Thyroid gland (tissue), 4 donors: Measurements from ENCODE around the gene BCAS3. TPM values are rescaled to one million over a fixed set of nuclear protein-coding genes. Genes with fewer than 3 reads are reported as not detected.
"Not testable (repeated sequence)": the region's sequence is repeated elsewhere in the genome, so short reads cannot be mapped to it uniquely, and the experiment has no call there.

Source experiments
- DNase-seq, 2 donors: peaks; one replicate each; pipeline ENCODE4 v3.0.0-alpha.2; 2019
- H3K27ac ChIP-seq, 3 donors: fragments of 200-600 bp; sonication (generic); 1 replicate in 2 of 3; 2 replicates in 1 of 3; pipeline ENCODE4 v1.5.1; 2016 to 2019; ENCODE audit warnings: mild to moderate bottlenecking in 1 of 3, moderate library complexity in 1 of 3
- H3K27me3 ChIP-seq: fragments of 200-600 bp; sonication (generic); one replicate; pipeline ENCODE4 v1.5.1; 2019
- H3K36me3 ChIP-seq, 2 donors: fragments of 200-600 bp; sonication (generic); one replicate each; pipeline ENCODE4 v1.5.1; 2016 to 2019
- H3K4me1 ChIP-seq, 2 donors: fragments of 200-600 bp; sonication (generic); one replicate each; pipeline ENCODE4 v1.5.1; 2017 to 2019
- H3K4me3 ChIP-seq, 3 donors: fragments of 200-600 bp; sonication (generic); replicated peaks in 1 of 3; 1 replicate in 2 of 3; 2 replicates in 1 of 3; pipeline ENCODE4 v1.5.1; 2016; ENCODE audit warnings: mild to moderate bottlenecking in 1 of 3
- H3K9me3 ChIP-seq: fragments of 200-600 bp; sonication (generic); one replicate; pipeline ENCODE4 v1.5.1; 2017
- POLR2A ChIP-seq, 2 donors: fragments of 450-650 bp; IDR thresholded peaks; one replicate each; pipeline ENCODE4 v1.6.1; 2017; ENCODE audit warnings: antibody characterized with exemption in 2 of 2, mild to moderate bottlenecking in 2 of 2, moderate library complexity in 1 of 2
- WGBS, 2 donors: methylation state at CpG; one replicate each; pipeline ENCODE4 v1.1.5; 2017; 5-methylcytosine and 5-hydroxymethylcytosine counted together
- intact Hi-C: fragments of 100-400 bp; cut with DNase I; formaldehyde crosslinking; loops from one replicate; pipeline ENCODE4 v1.15.1; 2023
- total RNA-seq, 4 donors: library from RNA; depleted of rRNA; stranded (reverse); fragments of >200 nt; gene quantifications; one replicate each; pipeline ENCODE4 v1.2.3, GENCODE V29; 2016
- TF ChIP-seq, protein P1 (sequence below), 6 experiments: fragments of 200-600 bp in 3 of 6; fragments of 450-650 bp in 3 of 6; sonication (generic) in 3 of 6; IDR thresholded peaks; one replicate each; pipeline ENCODE4 v1.5.1; 2016 to 2019; ENCODE audit warnings: antibody characterized with exemption in 6 of 6, mild to moderate bottlenecking in 2 of 6, inconsistent platforms in 1 of 6, moderate library complexity in 1 of 6

The BCAS3 gene
- total RNA-seq, 4 donors from 2014 or later = 41.8 to 78.7 (median 51.6) TPM

DNA sequence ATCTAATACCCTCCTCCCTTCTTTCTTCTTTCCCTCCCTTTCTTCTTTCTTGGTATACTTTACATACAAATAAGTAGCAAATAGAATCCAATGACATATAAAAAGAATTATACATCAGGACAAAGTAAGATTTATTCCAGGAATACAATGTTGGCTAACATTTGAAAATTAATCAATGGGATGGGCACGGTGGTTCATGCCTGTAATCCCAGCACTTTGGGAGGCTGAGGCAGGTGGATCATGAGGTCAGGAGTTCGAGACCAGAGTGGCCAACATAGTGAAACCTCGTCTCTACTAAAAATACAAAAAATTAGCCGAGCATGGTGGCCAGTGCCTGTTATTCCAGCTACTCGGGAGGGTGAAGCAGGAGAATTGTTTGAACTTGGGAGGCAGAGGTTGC lies 72.1 kb downstream of the BCAS3 start:
- no peak for DNase-seq
- TF ChIP-seq POLR2A (IDR thresholded peaks at IDR 0.05) = no peak
- TF ChIP-seq, protein P1, sequence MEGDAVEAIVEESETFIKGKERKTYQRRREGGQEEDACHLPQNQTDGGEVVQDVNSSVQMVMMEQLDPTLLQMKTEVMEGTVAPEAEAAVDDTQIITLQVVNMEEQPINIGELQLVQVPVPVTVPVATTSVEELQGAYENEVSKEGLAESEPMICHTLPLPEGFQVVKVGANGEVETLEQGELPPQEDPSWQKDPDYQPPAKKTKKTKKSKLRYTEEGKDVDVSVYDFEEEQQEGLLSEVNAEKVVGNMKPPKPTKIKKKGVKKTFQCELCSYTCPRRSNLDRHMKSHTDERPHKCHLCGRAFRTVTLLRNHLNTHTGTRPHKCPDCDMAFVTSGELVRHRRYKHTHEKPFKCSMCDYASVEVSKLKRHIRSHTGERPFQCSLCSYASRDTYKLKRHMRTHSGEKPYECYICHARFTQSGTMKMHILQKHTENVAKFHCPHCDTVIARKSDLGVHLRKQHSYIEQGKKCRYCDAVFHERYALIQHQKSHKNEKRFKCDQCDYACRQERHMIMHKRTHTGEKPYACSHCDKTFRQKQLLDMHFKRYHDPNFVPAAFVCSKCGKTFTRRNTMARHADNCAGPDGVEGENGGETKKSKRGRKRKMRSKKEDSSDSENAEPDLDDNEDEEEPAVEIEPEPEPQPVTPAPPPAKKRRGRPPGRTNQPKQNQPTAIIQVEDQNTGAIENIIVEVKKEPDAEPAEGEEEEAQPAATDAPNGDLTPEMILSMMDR (IDR thresholded peaks at IDR 0.05) = no peak
- Histone ChIP-seq H3K36me3 (no peaks in the 10 kb centered on the region), H3K4me1 (no peaks in the 10 kb centered on the region), H3K9me3 (no peaks in the 10 kb centered on the region), H3K27ac (no peak overlapping the region), H3K27me3 (no peaks in the 10 kb centered on the region), H3K4me3 (no peak overlapping the region)
- WGBS, 2 donors = 95 to 96% methylated on average over 5 of the region's 5 CpGs
- intact Hi-C loops = no loop called here

DNA sequence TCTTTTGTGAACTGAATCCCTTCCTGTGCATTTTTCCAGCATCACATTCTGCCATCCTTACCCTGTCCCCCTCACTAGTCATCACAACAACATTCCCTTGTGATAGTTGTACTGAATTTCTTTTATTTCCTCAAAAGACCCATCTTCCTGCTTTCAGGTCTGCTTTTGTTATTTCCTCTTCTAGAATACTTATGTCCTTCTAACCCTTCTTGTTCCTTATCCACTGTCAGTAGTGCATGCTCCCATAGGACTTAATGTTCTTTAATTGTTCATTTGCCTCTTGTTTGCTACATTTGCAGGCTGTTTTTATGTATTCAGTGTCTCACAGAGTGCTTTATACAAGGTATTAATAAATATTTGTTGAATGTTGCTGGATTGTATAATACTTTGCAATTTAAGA lies 73.0 kb downstream of the BCAS3 start:
- no peaks in the 10 kb centered on the region for H3K27me3 ChIP-seq
- intact Hi-C loops = no loop called here
- no peaks in the 10 kb centered on the region for H3K9me3 ChIP-seq
- H3K36me3 ChIP-seq = no peaks in the 10 kb centered on the region
- H3K27ac ChIP-seq = no peak overlapping the region
- TF ChIP-seq, protein P1 (IDR thresholded peaks at IDR 0.05) = no peak
- TF ChIP-seq POLR2A (IDR thresholded peaks at IDR 0.05) = no peak
- no peaks in the 10 kb centered on the region for H3K4me1 ChIP-seq
- no peak for DNase-seq
- no peak overlapping the region for H3K4me3 ChIP-seq

DNA sequence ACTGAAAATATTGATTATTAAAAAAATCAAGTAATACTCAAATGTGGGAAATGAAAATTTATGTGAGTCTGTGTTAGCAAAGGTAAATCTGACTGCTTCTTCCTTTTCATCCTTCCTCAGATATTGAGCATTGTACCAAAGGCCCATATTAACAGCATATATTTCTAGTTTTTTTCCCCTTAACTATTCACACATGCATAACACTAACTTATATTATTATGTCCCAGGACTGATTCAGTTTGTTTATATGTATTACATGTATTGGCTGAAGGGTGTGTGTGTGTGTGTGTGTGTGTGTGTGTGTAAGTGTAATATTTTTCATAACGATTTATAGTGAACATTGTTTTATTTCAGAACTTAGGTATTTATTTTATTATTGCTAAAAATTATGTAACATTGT lies 74.2 kb downstream of the BCAS3 start:
- Histone ChIP-seq H3K4me3 (no peak overlapping the region), H3K4me1 (no peaks in the 10 kb centered on the region), H3K9me3 (no peaks in the 10 kb centered on the region), H3K27ac (no peak overlapping the region), H3K27me3 (no peaks in the 10 kb centered on the region), H3K36me3 (no peaks in the 10 kb centered on the region)
- DNase-seq = no peak
- TF ChIP-seq, protein P1 (IDR thresholded peaks at IDR 0.05) = no peak
- TF ChIP-seq POLR2A (IDR thresholded peaks at IDR 0.05) = no peak
- intact Hi-C loops = no loop called here
- WGBS, 2 donors = 94 to 99% methylated on average over 1 of the region's 1 CpG

DNA sequence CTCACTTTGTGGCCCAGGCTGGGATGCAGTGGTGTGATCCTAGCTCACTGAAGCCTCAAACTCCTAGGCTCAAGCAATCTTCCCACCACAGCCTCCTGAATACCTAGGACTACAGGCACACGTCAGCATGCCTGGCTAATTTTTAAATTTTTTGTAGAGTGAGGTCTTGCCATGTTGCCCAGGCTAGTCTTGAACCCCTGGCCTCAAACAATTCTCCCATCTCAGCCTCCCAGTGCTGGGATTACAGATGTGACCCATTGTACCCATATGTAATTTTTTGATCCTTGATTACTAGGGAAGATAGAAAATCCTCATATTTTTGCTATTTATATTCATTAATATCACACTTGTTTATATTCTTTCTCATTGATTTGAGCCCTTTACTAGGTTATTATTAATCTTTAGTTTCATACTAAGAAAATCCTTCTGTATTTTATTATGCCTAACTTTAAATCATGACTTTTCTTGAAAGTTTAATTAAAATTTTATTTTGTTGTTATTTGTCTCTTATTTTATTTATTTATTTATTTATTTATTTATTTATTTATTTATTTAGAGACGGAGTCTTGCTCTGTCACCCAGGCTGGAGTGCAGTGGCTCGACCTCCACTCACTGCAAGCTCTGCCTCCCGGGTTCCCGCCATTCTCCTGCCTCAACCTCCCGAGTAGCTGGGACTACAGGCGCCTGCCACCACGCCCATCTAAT lies 75.4 kb downstream of the BCAS3 start:
- H3K36me3 ChIP-seq = no peaks in the 10 kb centered on the region
- no peaks in the 10 kb centered on the region for H3K27me3 ChIP-seq
- no peak for DNase-seq
- H3K9me3 ChIP-seq = no peaks in the 10 kb centered on the region
- no peak overlapping the region for H3K27ac ChIP-seq
- intact Hi-C loops = no loop called here
- WGBS, 2 donors = 98 to 99% methylated on average over 8 of the region's 8 CpGs
- H3K4me3 ChIP-seq = no peak overlapping the region
- H3K4me1 ChIP-seq = no peaks in the 10 kb centered on the region
- TF ChIP-seq POLR2A (IDR thresholded peaks at IDR 0.05) = no peak
- TF ChIP-seq, protein P1 (IDR thresholded peaks at IDR 0.05) = no peak

DNA sequence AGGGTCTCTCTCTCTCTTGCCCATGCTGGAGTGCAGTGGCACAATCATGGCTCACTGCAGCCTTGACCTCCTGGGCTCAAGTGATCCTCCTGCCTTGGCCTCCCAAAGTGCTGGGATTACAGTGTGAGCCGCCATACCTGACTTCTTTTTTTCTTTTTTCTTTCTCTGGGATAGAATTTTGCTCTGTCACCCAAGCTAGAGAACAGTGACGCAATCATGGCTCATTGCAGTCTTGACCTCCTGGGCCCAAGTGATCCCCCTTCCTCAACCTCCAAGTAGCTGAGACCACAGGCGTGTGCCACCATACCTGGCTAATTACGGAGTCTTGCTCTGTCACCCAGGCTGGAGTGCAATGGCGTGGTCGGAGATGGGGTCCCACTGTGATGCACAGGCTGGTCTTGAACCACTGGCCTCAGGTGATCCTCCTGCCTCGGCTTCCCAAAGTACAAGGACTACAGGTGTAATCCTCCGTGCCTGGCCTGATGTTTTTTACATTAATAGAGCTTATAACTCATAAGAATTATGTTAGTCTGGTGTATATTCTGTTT lies 76.5 kb downstream of the BCAS3 start:
- no peak for TF ChIP-seq POLR2A (IDR thresholded peaks at IDR 0.05)
- TF ChIP-seq, protein P1 (IDR thresholded peaks at IDR 0.05) = no peak
- Histone ChIP-seq H3K4me3 (no peak overlapping the region), H3K9me3 (no peaks in the 10 kb centered on the region), H3K36me3 (no peaks in the 10 kb centered on the region), H3K27ac (no peak overlapping the region), H3K27me3 (no peaks in the 10 kb centered on the region), H3K4me1 (no peaks in the 10 kb centered on the region)
- intact Hi-C loops = no loop called here
- DNase-seq = no peak
- 67 to 75% methylated on average over 8 of the region's 8 CpGs for WGBS, 2 donors

DNA sequence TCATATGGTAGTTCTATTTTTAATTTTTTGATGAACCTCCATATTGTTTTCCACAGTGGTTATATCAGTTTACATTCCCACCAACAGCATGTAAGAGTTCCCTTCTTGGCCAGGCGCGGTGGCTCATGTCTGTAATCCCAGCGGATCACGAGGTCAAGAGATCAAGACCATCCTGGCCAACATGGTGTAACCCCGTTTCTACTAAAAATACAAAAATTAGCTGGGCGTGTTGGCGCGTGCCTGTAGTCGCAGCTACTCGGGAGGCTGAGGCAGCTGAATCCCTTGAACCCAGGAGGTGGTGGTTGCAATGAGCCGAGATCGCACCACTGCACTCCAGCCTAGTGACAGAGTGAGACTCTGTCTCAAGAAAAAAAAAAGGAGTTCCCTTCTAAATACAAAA lies 79.1 kb downstream of the BCAS3 start:
- WGBS, 2 donors = 82% methylated on average over 12 of the region's 12 CpGs
- intact Hi-C loops, H3K36me3 ChIP-seq, H3K4me3 ChIP-seq, H3K27ac ChIP-seq, H3K27me3 ChIP-seq, H3K4me1 ChIP-seq, H3K9me3 ChIP-seq, DNase-seq: not testable (repeated sequence)
